GM10847 (cell line): ENCODE results near the gene SAMD1.

Experiments
- POLR2A ChIP-seq: IDR thresholded peaks from 2 replicates; pipeline ENCODE4 v1.6.1; 2011; ENCODE audit not compliant: insufficient read length; ENCODE audit errors: extremely low read depth

SAMD1 gene

GRCh38 chr19:14102102-14102696, 11.6 kb upstream of the SAMD1 start:
- no peak for TF ChIP-seq POLR2A

GRCh38 chr19:14101003-14101545, 10.5 kb upstream of the SAMD1 start:
- TF ChIP-seq POLR2A = no peak

- no peak for TF ChIP-seq POLR2A
Observed at GRCh38 chr19:14097532-14098151, 7.1 kb upstream of the SAMD1 start.

- no peak for TF ChIP-seq POLR2A
Observed at GRCh38 chr19:14096272-14096992, 5.9 kb upstream of the SAMD1 start.

GRCh38 chr19:14094854-14095253, 4.3 kb upstream of the SAMD1 start:
- TF ChIP-seq POLR2A = no peak

- no peak for TF ChIP-seq POLR2A
Observed at GRCh38 chr19:14093117-14093823, 2.7 kb upstream of the SAMD1 start.

GRCh38 chr19:14091813-14092462, 1.4 kb upstream of the SAMD1 start:
- no peak for TF ChIP-seq POLR2A

- TF ChIP-seq POLR2A = peak; percentile 67
Observed at GRCh38 chr19:14091081-14091812, 696 bp upstream of the SAMD1 start.

GRCh38 chr19:14089662-14090508, 666 bp downstream of the SAMD1 start:
- TF ChIP-seq POLR2A = no peak

- no peak for TF ChIP-seq POLR2A
Observed at GRCh38 chr19:14089412-14089661, 1.2 kb downstream of the SAMD1 start.

- TF ChIP-seq POLR2A = no peak
Observed at GRCh38 chr19:14088634-14089411, 1.7 kb downstream of the SAMD1 start.

- no peak for TF ChIP-seq POLR2A
Observed at GRCh38 chr19:14086098-14086497, 4.5 kb downstream of the SAMD1 start.
